H7 (cell line): Measurements from ENCODE around the gene TKT. TPM values are rescaled to one million over a fixed set of nuclear protein-coding genes. Genes with fewer than 3 reads are reported as not detected.
"Not testable (repeated sequence)": the region's sequence is repeated elsewhere in the genome, so short reads cannot be mapped to it uniquely, and the experiment has no call there.

Experiments used
- DNase-seq: peaks from one replicate; pipeline ENCODE4 v3.0.0; 2012
- H3K27me3 ChIP-seq: 2 replicates; pipeline ENCODE4 v1.6.0; 2011; ENCODE audit warnings: mild to moderate bottlenecking, low read length; ENCODE audit not compliant: control insufficient read depth, insufficient read depth
- H3K36me3 ChIP-seq: replicated peaks from 2 replicates; pipeline ENCODE4 v1.5.1; 2011; ENCODE audit warnings: low read length; ENCODE audit not compliant: control insufficient read depth, insufficient read depth
- H3K4me3 ChIP-seq: 2 replicates; pipeline ENCODE4 v1.5.1; 2011; ENCODE audit warnings: low read depth, mild to moderate bottlenecking, control low read depth, low read length, moderate library complexity; ENCODE audit not compliant: insufficient read depth
- total RNA-seq: library from RNA; depleted of rRNA; stranded (reverse); fragments of >200 nt; shearing (Covaris generic); gene quantifications from 2 replicates; pipeline ENCODE4 v1.2.3, GENCODE V29; 2014

Gene TKT
- total RNA-seq, 1 experiment from 2014 or later, result 1,918 TPM

GRCh38 chr3:53253707-53254508 is 1.9 kb downstream of the TKT start:
- Histone ChIP-seq H3K4me3 (peak overlapping the region; percentile 94), H3K27me3 (no peaks in the 10 kb centered on the region), H3K36me3 (peaks cover 5% of the 10 kb centered on the region)
- peak; percentile 27 for DNase-seq

DNA sequence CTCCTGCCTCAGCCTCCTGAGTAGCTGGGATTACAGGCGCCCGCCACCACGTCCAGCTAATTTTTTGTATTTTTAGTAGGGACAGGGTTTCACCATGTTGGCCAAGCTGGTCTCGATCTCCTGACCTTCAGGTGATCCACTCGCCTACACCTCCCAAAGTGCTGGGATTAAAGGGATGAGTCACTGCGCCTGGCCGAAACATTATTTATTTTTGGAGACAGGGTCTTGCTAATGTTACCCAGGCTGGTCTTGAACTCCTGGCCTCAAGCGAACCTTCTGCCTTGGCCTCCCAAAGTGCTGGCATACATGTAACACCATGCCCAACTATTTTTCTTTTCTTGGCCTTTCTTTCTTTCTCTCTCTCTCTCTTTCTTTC is 2.9 kb downstream of the TKT start:
- peak overlapping the region; percentile 94 for H3K4me3 ChIP-seq
- not testable (repeated sequence) for DNase-seq, H3K36me3 ChIP-seq, H3K27me3 ChIP-seq

GRCh38 chr3:53252096-53252946 is 3.5 kb downstream of the TKT start:
- peak; percentile 69 for DNase-seq

DNA sequence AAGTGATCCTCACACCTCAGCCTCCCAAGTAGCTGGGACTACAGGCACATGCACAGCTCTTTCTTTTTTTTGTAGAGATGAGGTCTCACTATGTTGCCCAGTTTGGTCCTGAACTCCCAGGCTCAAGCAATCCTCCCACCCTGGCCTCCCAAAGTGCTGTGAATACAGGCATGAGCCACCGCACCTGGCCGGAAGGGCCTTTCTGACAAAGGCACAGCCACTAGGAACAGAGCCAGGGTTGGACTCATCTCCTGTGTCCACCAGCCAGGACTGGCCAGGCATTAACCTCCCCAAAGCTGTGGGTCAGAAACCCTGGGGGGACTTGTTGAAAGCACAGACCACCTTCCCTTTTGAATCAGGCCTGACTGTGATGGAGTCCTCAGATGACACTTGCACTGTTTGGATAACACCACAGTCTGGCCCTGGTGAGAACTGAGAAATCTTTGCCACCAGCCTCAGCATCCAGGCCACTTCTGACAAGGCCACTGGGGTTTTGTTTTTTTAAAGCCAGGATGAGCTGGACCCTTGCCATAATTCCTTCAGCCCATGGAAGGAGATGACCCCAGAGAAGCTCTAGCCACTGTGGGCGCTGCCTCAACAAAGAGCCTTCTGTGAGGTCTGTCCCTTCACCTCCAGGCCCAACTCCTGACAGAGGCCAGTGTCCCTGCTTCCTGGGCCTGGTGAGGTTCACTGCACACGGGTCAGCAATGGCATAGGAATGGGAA is 4.8 kb downstream of the TKT start:
- DNase-seq, result peak; percentile 6
- Histone ChIP-seq H3K27me3 (no peaks in the 10 kb centered on the region), H3K36me3 (peaks cover 7% of the 10 kb centered on the region), H3K4me3 (no peak overlapping the region)

More at GRCh38 chr3:53252096-53252946, 3.5 kb downstream of the TKT start:
- no peaks in the 10 kb centered on the region for H3K27me3 ChIP-seq
- peaks cover 5% of the 10 kb centered on the region for H3K36me3 ChIP-seq
- H3K4me3 ChIP-seq, result peak overlapping the region; percentile 94

GRCh38 chr3:53250453-53250852 is 5.4 kb downstream of the TKT start:
- no peak for DNase-seq
- Histone ChIP-seq H3K36me3 (peaks cover 7% of the 10 kb centered on the region), H3K27me3 (no peaks in the 10 kb centered on the region), H3K4me3 (no peak overlapping the region)

GRCh38 chr3:53248161-53248560 is 7.7 kb downstream of the TKT start:
- Histone ChIP-seq H3K27me3 (no peaks in the 10 kb centered on the region), H3K4me3 (no peak overlapping the region), H3K36me3 (peaks cover 9% of the 10 kb centered on the region)
- DNase-seq, result no peak

- H3K27me3 ChIP-seq, result no peaks in the 10 kb centered on the region
- H3K4me3 ChIP-seq, result no peak overlapping the region
- peak; percentile 5 for DNase-seq
- H3K36me3 ChIP-seq, result peaks cover 12% of the 10 kb centered on the region
Observed at GRCh38 chr3:53247619-53248018, 8.2 kb downstream of the TKT start.

- no peaks in the 10 kb centered on the region for H3K27me3 ChIP-seq
- DNase-seq, result peak; percentile 18
- no peak overlapping the region for H3K4me3 ChIP-seq
- peaks cover 41% of the 10 kb centered on the region for H3K36me3 ChIP-seq
Observed at GRCh38 chr3:53244271-53244670, 11.6 kb downstream of the TKT start.

GRCh38 chr3:53243785-53244184 is 12.0 kb downstream of the TKT start:
- Histone ChIP-seq H3K4me3 (no peak overlapping the region), H3K36me3 (peaks cover 46% of the 10 kb centered on the region), H3K27me3 (no peaks in the 10 kb centered on the region)
- DNase-seq, result no peak

- Histone ChIP-seq H3K4me3 (no peak overlapping the region), H3K36me3 (peaks cover 52% of the 10 kb centered on the region), H3K27me3 (no peaks in the 10 kb centered on the region)
- DNase-seq, result peak; percentile 83
Observed at GRCh38 chr3:53243165-53243564, 12.7 kb downstream of the TKT start.

DNA sequence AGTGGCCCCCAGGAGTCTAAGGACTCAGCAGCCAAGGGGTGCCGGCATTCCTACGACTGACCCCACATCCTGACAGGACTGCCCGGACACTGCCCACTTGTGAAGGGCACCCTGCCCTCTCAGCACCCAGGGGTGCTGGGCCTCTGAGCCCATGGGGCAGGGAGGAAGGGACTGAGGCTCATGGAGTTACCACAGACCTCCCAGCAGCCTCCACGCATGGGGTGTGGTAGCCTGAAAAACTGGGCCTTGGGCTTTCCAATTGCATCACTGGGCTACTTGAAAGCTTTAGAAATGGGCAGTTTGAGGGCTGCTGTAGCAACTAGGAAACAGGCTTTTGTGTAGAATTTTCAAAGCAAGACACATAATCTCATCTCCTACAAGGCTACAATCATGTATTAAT is 13.2 kb downstream of the TKT start:
- H3K4me3 ChIP-seq, result no peak overlapping the region
- H3K27me3 ChIP-seq, result no peaks in the 10 kb centered on the region
- H3K36me3 ChIP-seq, result peaks cover 56% of the 10 kb centered on the region
- DNase-seq, result no peak

DNA sequence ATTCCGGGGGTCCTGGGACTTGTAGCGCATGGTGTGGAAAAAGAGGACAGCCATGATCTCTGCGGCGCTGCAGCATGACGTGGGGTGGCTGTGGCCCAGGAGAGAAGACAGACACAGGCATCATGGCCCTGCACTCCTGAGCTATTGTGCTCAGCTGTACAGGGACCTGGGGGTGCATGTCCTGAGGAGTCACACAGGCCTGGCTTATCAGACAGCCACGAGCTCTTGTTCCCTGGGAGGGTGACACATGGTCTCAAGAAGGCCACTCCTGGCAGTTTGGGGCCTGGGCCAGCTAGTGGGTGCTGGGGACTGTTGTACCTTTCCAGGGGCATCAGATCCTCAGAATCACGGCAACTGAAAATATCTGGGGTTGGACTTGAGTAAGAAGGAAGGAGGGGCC is 13.7 kb downstream of the TKT start:
- no peaks in the 10 kb centered on the region for H3K27me3 ChIP-seq
- DNase-seq, result no peak
- no peak overlapping the region for H3K4me3 ChIP-seq
- peaks cover 56% of the 10 kb centered on the region for H3K36me3 ChIP-seq

DNA sequence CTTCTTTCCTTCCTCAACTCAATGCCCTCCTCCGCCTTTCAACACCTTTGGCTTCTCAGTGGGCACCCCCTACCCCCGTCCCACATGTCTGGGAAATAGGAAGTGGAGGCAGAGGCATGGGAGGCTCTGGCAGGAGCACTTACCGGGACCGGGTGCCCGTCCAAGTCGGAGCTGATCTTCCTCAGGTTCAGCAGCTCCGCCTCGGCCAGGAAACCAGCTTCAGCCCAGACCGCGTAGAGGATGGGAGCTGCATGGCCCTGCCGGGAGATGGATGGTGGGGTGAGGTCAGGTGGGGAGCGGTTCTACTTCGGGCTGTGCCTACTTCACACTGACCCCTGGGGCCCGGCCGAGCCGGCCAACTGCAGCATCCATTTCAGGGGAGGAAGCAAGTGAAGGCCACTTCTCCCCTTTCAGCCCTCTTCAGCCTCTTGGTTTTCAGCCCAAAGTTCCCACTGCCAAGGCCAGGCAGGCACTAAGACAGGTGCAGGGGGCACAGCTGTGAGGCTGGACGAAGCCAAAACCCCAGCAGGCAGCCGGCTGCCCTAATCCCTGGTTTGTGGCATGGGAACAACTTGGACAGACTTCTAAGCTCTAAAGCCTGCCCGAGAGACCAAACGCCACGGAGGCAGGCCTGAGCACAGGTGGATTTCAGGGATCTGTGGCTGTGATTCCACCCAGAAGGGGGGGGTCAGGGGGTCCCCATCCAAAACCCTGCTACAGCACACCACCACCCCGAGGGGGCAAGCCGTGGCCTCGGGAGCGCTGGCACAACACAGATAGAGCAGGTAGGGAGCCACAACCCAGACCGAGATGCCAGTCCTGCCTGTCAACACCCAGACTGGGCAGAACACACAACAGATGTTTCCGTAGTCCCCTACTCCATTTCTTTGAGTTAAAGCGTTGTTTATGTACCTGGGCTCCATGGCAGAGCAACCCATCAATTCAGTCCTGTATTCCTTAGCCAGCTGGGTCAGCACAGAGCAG is 14.5 kb downstream of the TKT start:
- no peaks in the 10 kb centered on the region for H3K27me3 ChIP-seq
- H3K4me3 ChIP-seq, result no peak overlapping the region
- H3K36me3 ChIP-seq, result peaks cover 63% of the 10 kb centered on the region
- no peak for DNase-seq

DNA sequence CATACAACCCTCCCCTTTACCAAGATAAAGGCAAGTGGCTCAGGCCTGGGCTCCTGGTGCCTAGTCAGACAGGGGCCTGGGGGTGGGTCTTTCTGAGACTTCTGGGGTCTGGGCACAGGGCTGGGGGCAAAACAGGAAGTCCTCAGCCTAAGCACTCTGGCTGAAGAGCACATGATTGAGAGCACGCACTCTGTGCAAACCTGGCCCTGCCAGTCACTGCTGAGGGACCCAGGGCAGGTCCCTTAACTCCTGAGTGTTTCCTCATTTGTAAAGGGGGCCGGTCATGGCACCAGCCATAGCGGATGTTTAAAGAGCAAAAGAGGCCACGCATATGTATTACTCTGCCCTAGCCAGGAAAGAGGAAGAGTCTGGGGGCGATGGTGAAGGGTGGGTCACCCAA is 16.0 kb downstream of the TKT start:
- no peak overlapping the region for H3K4me3 ChIP-seq
- H3K36me3 ChIP-seq, result peaks cover 76% of the 10 kb centered on the region
- no peak for DNase-seq
- H3K27me3 ChIP-seq, result no peaks in the 10 kb centered on the region
